Adrenal gland (tissue), 5 donors: ENCODE measurements around the gene GJC3.

ENCODE experiments used
- POLR2A ChIP-seq, 2 donors: fragments of 450-650 bp; IDR thresholded peaks; one replicate each; pipeline ENCODE4 v1.6.1; 2017; ENCODE audit warnings: antibody characterized with exemption in 2 of 2, mild to moderate bottlenecking in 2 of 2, moderate library complexity in 1 of 2
- TF ChIP-seq, protein P1 (sequence below), 6 experiments: fragments of 450-650 bp in 4 of 6; fragments of 200-600 bp in 2 of 6; sonication (generic) in 1 of 6; IDR thresholded peaks; 1 replicate in 5 of 6; 2 replicates in 1 of 6; pipeline versions ENCODE4 v1.5.1 to v1.8.0; 2016 to 2021; ENCODE audit warnings: antibody characterized with exemption in 6 of 6, mild to moderate bottlenecking in 2 of 6, moderate library complexity in 1 of 6
- donor health status: DM: no; HTN: no; CAD: no.

DNA sequence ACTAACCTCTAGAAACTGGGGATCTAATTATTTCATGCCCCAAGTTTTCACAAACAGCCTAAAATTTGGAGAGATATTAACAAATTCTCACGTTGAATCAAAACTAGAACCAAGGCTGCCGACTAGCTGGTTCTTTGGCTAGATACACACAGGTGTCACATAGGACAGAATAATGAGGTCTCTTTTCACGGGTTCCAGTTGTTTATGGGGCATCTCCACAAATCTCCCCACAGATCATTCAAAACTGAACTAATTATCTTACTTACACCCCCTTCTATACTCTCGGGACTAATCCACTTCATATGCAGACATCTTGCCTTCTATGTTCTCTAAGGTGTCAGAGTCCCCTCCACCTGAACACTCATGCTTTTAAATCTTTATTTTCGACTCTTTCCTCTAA lies 36.1 kb downstream of the GJC3 start:
- TF ChIP-seq, protein P1, sequence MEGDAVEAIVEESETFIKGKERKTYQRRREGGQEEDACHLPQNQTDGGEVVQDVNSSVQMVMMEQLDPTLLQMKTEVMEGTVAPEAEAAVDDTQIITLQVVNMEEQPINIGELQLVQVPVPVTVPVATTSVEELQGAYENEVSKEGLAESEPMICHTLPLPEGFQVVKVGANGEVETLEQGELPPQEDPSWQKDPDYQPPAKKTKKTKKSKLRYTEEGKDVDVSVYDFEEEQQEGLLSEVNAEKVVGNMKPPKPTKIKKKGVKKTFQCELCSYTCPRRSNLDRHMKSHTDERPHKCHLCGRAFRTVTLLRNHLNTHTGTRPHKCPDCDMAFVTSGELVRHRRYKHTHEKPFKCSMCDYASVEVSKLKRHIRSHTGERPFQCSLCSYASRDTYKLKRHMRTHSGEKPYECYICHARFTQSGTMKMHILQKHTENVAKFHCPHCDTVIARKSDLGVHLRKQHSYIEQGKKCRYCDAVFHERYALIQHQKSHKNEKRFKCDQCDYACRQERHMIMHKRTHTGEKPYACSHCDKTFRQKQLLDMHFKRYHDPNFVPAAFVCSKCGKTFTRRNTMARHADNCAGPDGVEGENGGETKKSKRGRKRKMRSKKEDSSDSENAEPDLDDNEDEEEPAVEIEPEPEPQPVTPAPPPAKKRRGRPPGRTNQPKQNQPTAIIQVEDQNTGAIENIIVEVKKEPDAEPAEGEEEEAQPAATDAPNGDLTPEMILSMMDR (IDR thresholded peaks at IDR 0.05), result no peak
- TF ChIP-seq POLR2A (IDR thresholded peaks at IDR 0.05), result no peak
